ENCODE measurements around the gene PPP1R7.

Gene PPP1R7

GRCh38 chr2:241130316-241130715, 20.0 kb upstream of the PPP1R7 start:
- peaks cover 0 to 13% (median 0%) of the 10 kb centered on the region in 5 donors for H3K4me1 ChIP-seq (ENCODE audit: control insufficient read depth in 5 of 5, insufficient read depth in 5 of 5, low read length in 5 of 5)

GRCh38 chr2:241131531-241131930, 18.7 kb upstream of the PPP1R7 start:
- Histone ChIP-seq H3K4me1 (ENCODE audit: control insufficient read depth in 5 of 5, insufficient read depth in 5 of 5, low read length in 5 of 5) (peaks cover 0 to 13% (median 0%) of the 10 kb centered on the region in 5 donors), H3K9ac (ENCODE audit: low read length in 5 of 5) (no peak overlapping the region), H3K27ac (ENCODE audit: low read depth, low read length) (no peak overlapping the region), H3K9me3 (ENCODE audit: control insufficient read depth in 5 of 5, low read length in 5 of 5) (no peaks in the 10 kb centered on the region), H3K4me3 (ENCODE audit: low read depth in 1 of 5, low read length in 5 of 5) (no peak overlapping the region), H3K27me3 (ENCODE audit: control insufficient read depth in 5 of 5, insufficient read depth in 4 of 5, low read length in 5 of 5) (no peaks in the 10 kb centered on the region), H3K36me3 (ENCODE audit: control insufficient read depth in 5 of 5, insufficient read depth in 5 of 5, low read length in 5 of 5) (peaks cover 0 to 4% (median under 1%) of the 10 kb centered on the region in 5 donors)

More at GRCh38 chr2:241130316-241130715, 20.0 kb upstream of the PPP1R7 start:
- H3K9me3 ChIP-seq (ENCODE audit: control insufficient read depth in 5 of 5, low read length in 5 of 5): no peaks in the 10 kb centered on the region
- H3K27ac ChIP-seq (ENCODE audit: low read depth, low read length): no peak overlapping the region
- H3K36me3 ChIP-seq (ENCODE audit: control insufficient read depth in 5 of 5, insufficient read depth in 5 of 5, low read length in 5 of 5): peaks cover 0 to 6% (median 4%) of the 10 kb centered on the region in 5 donors
- H3K27me3 ChIP-seq (ENCODE audit: control insufficient read depth in 5 of 5, insufficient read depth in 4 of 5, low read length in 5 of 5): no peaks in the 10 kb centered on the region
- no peak overlapping the region for H3K9ac ChIP-seq (ENCODE audit: low read length in 5 of 5)
- no peak overlapping the region for H3K4me3 ChIP-seq (ENCODE audit: low read depth in 1 of 5, low read length in 5 of 5)

GRCh38 chr2:241132538-241133435, 17.5 kb upstream of the PPP1R7 start:
- Histone ChIP-seq H3K9ac (ENCODE audit: low read length in 5 of 5) (no peak overlapping the region), H3K27me3 (ENCODE audit: control insufficient read depth in 5 of 5, insufficient read depth in 4 of 5, low read length in 5 of 5) (no peaks in the 10 kb centered on the region), H3K9me3 (ENCODE audit: control insufficient read depth in 5 of 5, low read length in 5 of 5) (no peaks in the 10 kb centered on the region), H3K27ac (ENCODE audit: low read depth, low read length) (no peak overlapping the region), H3K36me3 (ENCODE audit: control insufficient read depth in 5 of 5, insufficient read depth in 5 of 5, low read length in 5 of 5) (peaks cover 0 to 12% (median 6%) of the 10 kb centered on the region in 5 donors), H3K4me1 (ENCODE audit: control insufficient read depth in 5 of 5, insufficient read depth in 5 of 5, low read length in 5 of 5) (peaks cover 0 to 13% (median 0%) of the 10 kb centered on the region in 5 donors), H3K4me3 (ENCODE audit: low read depth in 1 of 5, low read length in 5 of 5) (no peak overlapping the region)

- no peaks in the 10 kb centered on the region for H3K9me3 ChIP-seq (ENCODE audit: control insufficient read depth in 5 of 5, low read length in 5 of 5)
- no peak overlapping the region for H3K27ac ChIP-seq (ENCODE audit: low read depth, low read length)
- H3K4me3 ChIP-seq (ENCODE audit: low read depth in 1 of 5, low read length in 5 of 5): no peak overlapping the region
- H3K9ac ChIP-seq (ENCODE audit: low read length in 5 of 5): no peak overlapping the region
- H3K36me3 ChIP-seq (ENCODE audit: control insufficient read depth in 5 of 5, insufficient read depth in 5 of 5, low read length in 5 of 5): peaks cover 0 to 13% (median 6%) of the 10 kb centered on the region in 5 donors
- H3K4me1 ChIP-seq (ENCODE audit: control insufficient read depth in 5 of 5, insufficient read depth in 5 of 5, low read length in 5 of 5): peaks cover 0 to 13% (median 0%) of the 10 kb centered on the region in 5 donors
- no peaks in the 10 kb centered on the region for H3K27me3 ChIP-seq (ENCODE audit: control insufficient read depth in 5 of 5, insufficient read depth in 4 of 5, low read length in 5 of 5)
Measured at GRCh38 chr2:241133436-241133820, 16.8 kb upstream of the PPP1R7 start.

- H3K4me3 ChIP-seq (ENCODE audit: low read depth in 1 of 5, low read length in 5 of 5): no peak overlapping the region
- no peak overlapping the region for H3K27ac ChIP-seq (ENCODE audit: low read depth, low read length)
- no peaks in the 10 kb centered on the region for H3K27me3 ChIP-seq (ENCODE audit: control insufficient read depth in 5 of 5, insufficient read depth in 4 of 5, low read length in 5 of 5)
- peaks cover 0 to 4% (median 0%) of the 10 kb centered on the region in 5 donors for H3K4me1 ChIP-seq (ENCODE audit: control insufficient read depth in 5 of 5, insufficient read depth in 5 of 5, low read length in 5 of 5)
- H3K36me3 ChIP-seq (ENCODE audit: control insufficient read depth in 5 of 5, insufficient read depth in 5 of 5, low read length in 5 of 5): peaks cover 0 to 14% (median 6%) of the 10 kb centered on the region in 5 donors
- H3K9me3 ChIP-seq (ENCODE audit: control insufficient read depth in 5 of 5, low read length in 5 of 5): no peaks in the 10 kb centered on the region
- no peak overlapping the region for H3K9ac ChIP-seq (ENCODE audit: low read length in 5 of 5)
Measured at GRCh38 chr2:241134711-241135110, 15.6 kb upstream of the PPP1R7 start.

GRCh38 chr2:241135737-241136136, 14.5 kb upstream of the PPP1R7 start:
- Histone ChIP-seq H3K9ac (ENCODE audit: low read length in 5 of 5) (no peak overlapping the region), H3K4me3 (ENCODE audit: low read depth in 1 of 5, low read length in 5 of 5) (no peak overlapping the region), H3K27ac (ENCODE audit: low read depth, low read length) (no peak overlapping the region), H3K4me1 (ENCODE audit: control insufficient read depth in 5 of 5, insufficient read depth in 5 of 5, low read length in 5 of 5) (no peaks in the 10 kb centered on the region), H3K9me3 (ENCODE audit: control insufficient read depth in 5 of 5, low read length in 5 of 5) (no peaks in the 10 kb centered on the region), H3K36me3 (ENCODE audit: control insufficient read depth in 5 of 5, insufficient read depth in 5 of 5, low read length in 5 of 5) (peaks cover 0 to 18% (median 10%) of the 10 kb centered on the region in 5 donors), H3K27me3 (ENCODE audit: control insufficient read depth in 5 of 5, insufficient read depth in 4 of 5, low read length in 5 of 5) (no peaks in the 10 kb centered on the region)

- Histone ChIP-seq H3K9ac (ENCODE audit: low read length in 5 of 5) (no peak overlapping the region), H3K36me3 (ENCODE audit: control insufficient read depth in 5 of 5, insufficient read depth in 5 of 5, low read length in 5 of 5) (peaks cover 0 to 18% (median 10%) of the 10 kb centered on the region in 5 donors), H3K27me3 (ENCODE audit: control insufficient read depth in 5 of 5, insufficient read depth in 4 of 5, low read length in 5 of 5) (no peaks in the 10 kb centered on the region), H3K9me3 (ENCODE audit: control insufficient read depth in 5 of 5, low read length in 5 of 5) (no peaks in the 10 kb centered on the region), H3K4me3 (ENCODE audit: low read depth in 1 of 5, low read length in 5 of 5) (no peak overlapping the region), H3K27ac (ENCODE audit: low read depth, low read length) (no peak overlapping the region), H3K4me1 (ENCODE audit: control insufficient read depth in 5 of 5, insufficient read depth in 5 of 5, low read length in 5 of 5) (no peaks in the 10 kb centered on the region)
Measured at GRCh38 chr2:241136191-241136590, 14.1 kb upstream of the PPP1R7 start.

- H3K9me3 ChIP-seq (ENCODE audit: control insufficient read depth in 5 of 5, low read length in 5 of 5): no peaks in the 10 kb centered on the region
- no peaks in the 10 kb centered on the region for H3K4me1 ChIP-seq (ENCODE audit: control insufficient read depth in 5 of 5, insufficient read depth in 5 of 5, low read length in 5 of 5)
- H3K4me3 ChIP-seq (ENCODE audit: low read depth in 1 of 5, low read length in 5 of 5): no peak overlapping the region
- H3K27me3 ChIP-seq (ENCODE audit: control insufficient read depth in 5 of 5, insufficient read depth in 4 of 5, low read length in 5 of 5): no peaks in the 10 kb centered on the region
- H3K27ac ChIP-seq (ENCODE audit: low read depth, low read length): no peak overlapping the region
- H3K9ac ChIP-seq (ENCODE audit: low read length in 5 of 5): no peak overlapping the region
- H3K36me3 ChIP-seq (ENCODE audit: control insufficient read depth in 5 of 5, insufficient read depth in 5 of 5, low read length in 5 of 5): peaks cover 0 to 18% (median 10%) of the 10 kb centered on the region in 5 donors
Measured at GRCh38 chr2:241136661-241137260, 13.5 kb upstream of the PPP1R7 start.

- Histone ChIP-seq H3K27me3 (ENCODE audit: control insufficient read depth in 5 of 5, insufficient read depth in 4 of 5, low read length in 5 of 5) (no peaks in the 10 kb centered on the region), H3K36me3 (ENCODE audit: control insufficient read depth in 5 of 5, insufficient read depth in 5 of 5, low read length in 5 of 5) (peaks cover 0 to 18% (median 12%) of the 10 kb centered on the region in 5 donors), H3K4me3 (ENCODE audit: low read depth in 1 of 5, low read length in 5 of 5) (no peak overlapping the region), H3K9ac (ENCODE audit: low read length in 5 of 5) (no peak overlapping the region), H3K4me1 (ENCODE audit: control insufficient read depth in 5 of 5, insufficient read depth in 5 of 5, low read length in 5 of 5) (no peaks in the 10 kb centered on the region), H3K27ac (ENCODE audit: low read depth, low read length) (no peak overlapping the region), H3K9me3 (ENCODE audit: control insufficient read depth in 5 of 5, low read length in 5 of 5) (no peaks in the 10 kb centered on the region)
Measured at GRCh38 chr2:241137276-241138190, 12.7 kb upstream of the PPP1R7 start.

Data from subcutaneous abdominal adipose tissue (tissue), 5 donors.